ENCODE measurements around the gene HOMER1.
A peak's percentile ranks its signal among the peaks of the same experiment; 100 is the strongest.

HOMER1 gene, protein sequence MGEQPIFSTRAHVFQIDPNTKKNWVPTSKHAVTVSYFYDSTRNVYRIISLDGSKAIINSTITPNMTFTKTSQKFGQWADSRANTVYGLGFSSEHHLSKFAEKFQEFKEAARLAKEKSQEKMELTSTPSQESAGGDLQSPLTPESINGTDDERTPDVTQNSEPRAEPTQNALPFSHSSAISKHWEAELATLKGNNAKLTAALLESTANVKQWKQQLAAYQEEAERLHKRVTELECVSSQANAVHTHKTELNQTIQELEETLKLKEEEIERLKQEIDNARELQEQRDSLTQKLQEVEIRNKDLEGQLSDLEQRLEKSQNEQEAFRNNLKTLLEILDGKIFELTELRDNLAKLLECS

GRCh38 chr5:79513704-79514390 lies at the start of gene HOMER1:
HOMER1 (minus strand) TSS chr5:79514134; CDS start chr5:79512774, 1,360 bp downstream.
- peak; percentile 81 for DNase-seq

DNA sequence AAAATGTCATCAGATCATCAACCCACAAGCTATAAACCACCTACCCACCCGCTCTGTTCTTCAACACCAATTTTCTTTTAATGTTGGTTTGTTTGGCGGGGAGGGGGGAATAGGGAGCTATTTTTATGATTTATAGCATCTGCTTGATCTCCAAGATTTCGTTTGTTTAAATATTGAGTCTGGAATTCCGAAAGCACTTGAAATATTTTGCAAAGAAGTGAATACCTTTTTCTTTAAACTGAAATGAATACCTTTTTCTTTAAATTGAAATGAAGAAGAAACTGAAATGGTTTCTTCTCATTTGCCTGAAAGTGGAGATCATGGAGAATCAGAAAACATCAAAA lies 49.3 kb upstream of the HOMER1 start:
- no peak for DNase-seq

DNA sequence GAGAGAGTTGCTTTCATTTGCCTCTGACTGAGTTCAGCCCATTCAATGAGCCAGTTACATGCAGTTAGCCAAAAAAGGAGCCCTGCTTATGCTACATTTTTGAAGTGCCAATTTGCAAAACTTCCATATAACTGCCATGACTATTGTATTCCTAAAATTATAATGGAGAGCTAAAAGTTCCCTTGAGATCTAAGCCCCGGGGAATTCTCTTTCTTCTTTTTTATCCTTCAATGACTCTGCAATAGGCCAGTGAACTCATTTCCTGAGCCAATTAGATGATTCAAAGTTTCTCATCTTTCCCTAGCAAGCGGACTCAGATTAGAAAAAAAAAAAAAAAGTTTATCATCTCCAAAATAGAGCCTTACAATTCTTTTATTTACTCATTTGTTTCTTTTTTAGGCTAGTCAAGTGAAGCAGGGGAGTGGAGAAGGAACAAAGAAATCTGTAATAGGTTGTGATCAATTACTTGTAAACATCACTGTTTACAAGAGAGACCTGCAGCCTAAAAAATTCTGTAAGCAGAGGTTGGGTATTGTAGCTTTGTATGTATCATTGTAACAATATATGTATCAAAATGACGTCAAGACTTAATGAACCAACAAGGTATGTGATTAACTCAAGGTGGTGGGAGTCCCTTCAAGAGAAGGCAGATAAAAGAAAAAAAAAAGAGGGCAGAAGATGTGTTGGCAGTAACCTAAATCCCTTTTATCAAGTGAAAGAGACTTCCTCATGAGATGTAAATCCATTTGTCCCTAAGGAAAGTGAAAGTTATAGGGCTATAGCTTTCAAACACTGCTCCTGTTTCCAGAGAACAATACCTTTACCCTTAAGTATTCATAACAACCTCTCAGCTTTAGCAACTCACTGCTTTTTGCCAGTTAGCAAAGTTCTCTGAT lies 48.7 kb upstream of the HOMER1 start:
- DNase-seq: no peak

GRCh38 chr5:79561525-79561893 lies 47.6 kb upstream of the HOMER1 start:
- DNase-seq: peak; percentile 50

GRCh38 chr5:79560771-79561524 lies 47.0 kb upstream of the HOMER1 start:
- DNase-seq: peak; percentile 53

GRCh38 chr5:79555418-79555817 lies 41.5 kb upstream of the HOMER1 start:
- no peak for DNase-seq

- no peak for DNase-seq
These were observed 39.0 kb upstream of the HOMER1 start for GRCh38 chr5:79552984-79553383.

DNA sequence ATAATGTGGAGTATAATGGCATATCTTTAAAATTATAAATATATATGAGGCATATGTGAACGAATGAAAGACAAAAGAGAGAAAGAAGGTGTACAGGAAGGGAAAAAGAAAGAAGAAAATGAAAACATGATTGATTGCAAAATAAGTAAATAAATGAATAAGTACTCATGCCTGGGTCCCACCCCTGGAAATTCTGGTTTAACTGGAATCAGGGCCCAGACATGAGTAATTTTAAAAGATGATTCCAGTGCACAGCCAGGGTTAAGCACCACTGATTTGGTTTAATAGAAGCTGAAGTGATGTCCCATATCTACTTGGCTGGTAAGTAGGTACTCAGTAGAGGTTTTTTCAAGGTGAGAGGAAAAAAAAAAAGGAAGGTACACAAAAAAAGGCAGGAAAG lies 34.0 kb upstream of the HOMER1 start:
- no peak for DNase-seq

DNA sequence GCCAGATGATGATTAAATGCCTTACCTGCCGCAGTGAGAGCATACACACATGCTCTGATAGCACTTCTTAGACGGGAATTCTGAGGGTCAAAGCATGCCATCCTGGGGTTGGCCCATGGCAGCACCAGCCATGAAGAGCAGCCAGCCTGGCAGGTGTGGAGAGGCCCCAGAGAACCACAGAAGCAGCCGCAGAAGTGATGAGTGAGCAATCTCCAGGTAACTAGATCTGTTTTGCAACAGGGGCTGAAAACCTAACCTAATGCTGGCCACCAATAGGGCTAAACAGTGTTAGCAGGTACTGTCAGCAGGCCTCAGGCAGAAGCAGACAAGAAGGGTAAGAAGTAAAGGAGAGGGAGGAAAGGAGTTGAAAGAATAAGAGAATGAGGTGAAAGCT lies 33.5 kb upstream of the HOMER1 start:
- no peak for DNase-seq

GRCh38 chr5:79546782-79547428 lies 33.0 kb upstream of the HOMER1 start:
- no peak for DNase-seq

- DNase-seq: no peak
These were observed 30.2 kb upstream of the HOMER1 start for GRCh38 chr5:79544131-79544530.

DNA sequence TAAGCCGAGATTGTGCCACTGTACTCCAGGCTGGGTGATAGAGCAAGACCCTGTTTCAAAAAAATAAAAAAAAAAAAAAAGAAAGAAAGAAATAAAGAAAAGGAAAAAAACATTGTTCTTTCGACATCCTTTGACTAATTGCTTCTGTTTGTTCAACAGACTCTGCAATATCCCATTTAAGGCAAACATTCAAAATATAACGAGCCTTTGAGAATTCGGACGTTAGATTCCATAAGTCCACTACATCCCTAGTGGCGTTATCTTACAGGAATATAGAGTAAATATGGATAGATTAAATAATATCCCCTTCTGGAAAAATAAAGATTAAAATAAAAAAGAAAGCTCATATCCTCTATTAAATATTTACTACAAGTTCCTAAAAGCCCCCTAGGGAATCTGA lies 27.0 kb upstream of the HOMER1 start:
- no peak for DNase-seq

- DNase-seq: no peak
These were observed 22.4 kb upstream of the HOMER1 start for GRCh38 chr5:79536193-79536906.

GRCh38 chr5:79535477-79536192 lies 21.7 kb upstream of the HOMER1 start:
- no peak for DNase-seq

GRCh38 chr5:79529110-79529509 lies 15.2 kb upstream of the HOMER1 start:
- DNase-seq: no peak

- DNase-seq: no peak
These were observed 13.5 kb upstream of the HOMER1 start for GRCh38 chr5:79527431-79527830.

GRCh38 chr5:79526928-79527327 lies 13.0 kb upstream of the HOMER1 start:
- DNase-seq: no peak

- no peak for DNase-seq
These were observed 12.6 kb upstream of the HOMER1 start for GRCh38 chr5:79526493-79526892.

DNA sequence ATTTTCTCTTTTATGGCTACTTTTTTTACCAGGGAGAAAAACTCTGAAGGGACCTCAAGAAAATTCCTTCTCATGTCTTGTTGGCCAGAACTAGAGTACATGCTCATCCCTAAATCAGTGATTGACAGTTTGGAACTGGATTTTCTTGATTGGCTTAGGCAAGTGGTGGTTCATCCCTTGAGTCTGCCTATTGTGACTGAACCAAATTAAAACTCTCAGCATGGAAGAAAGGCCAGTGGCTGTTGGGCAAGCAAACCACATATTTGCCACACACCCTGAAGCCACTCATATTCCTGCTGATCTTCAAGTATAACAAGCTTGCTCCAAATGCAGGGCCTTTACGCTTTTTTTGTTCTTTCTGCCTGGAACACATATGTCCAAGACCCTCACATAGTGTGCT lies 7.2 kb upstream of the HOMER1 start:
- DNase-seq: no peak

DNA sequence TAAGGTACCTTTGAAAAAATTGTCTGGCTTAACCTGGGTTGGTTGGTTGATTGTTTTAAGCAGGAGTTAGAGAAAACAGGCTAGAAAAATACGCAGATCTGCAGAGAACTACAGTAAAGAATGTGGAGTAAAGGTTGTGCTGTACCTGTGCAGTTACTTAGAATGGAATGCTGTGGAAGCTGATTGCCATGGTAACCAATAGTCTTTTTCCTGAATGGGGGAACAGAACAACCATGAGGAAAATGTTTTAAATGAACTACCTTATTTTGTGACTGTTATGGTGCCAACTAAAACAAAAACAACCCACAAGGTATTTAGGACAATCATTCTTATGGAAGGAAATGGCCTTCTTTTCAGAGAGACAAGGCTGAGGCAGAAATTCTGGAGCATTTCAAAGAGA lies 4.8 kb upstream of the HOMER1 start:
- no peak for DNase-seq

- no peak for DNase-seq
These were observed 3.7 kb upstream of the HOMER1 start for GRCh38 chr5:79517601-79518000.

All from stimulated activated CD4-positive, alpha-beta T cell treated with anti-CD3 and anti-CD28 coated beads, Interleukin-15, amount 100 ng/mL, for 24 hours (primary cell).